Smooth muscle cell of the brain vasculature (primary cell): ENCODE data around the gene PPP1R13L.

Source experiments
- DNase-seq: peaks from one replicate; pipeline ENCODE4 v3.0.0-alpha.2; 2012; ENCODE audit warnings: low read depth, low spot score

The PPP1R13L gene

GRCh38 chr19:45407091-45407375 is 2.2 kb upstream of the PPP1R13L start:
- DNase-seq, result no peak

- DNase-seq, result peak; percentile 63
Measured at GRCh38 chr19:45406226-45407090, 1.6 kb upstream of the PPP1R13L start, which contains the start of gene POLR1G. TSS of gene POLR1G (plus strand) at chr19:45406644. CDS start at chr19:45406697, 53 bp downstream.

GRCh38 chr19:45405435-45406225 is 761 bp upstream of the PPP1R13L start:
- peak; percentile 73 for DNase-seq

- no peak for DNase-seq
Measured at GRCh38 chr19:45403781-45404556, 900 bp downstream of the PPP1R13L start.

- no peak for DNase-seq
Measured at GRCh38 chr19:45403272-45403671, 1.6 kb downstream of the PPP1R13L start.

GRCh38 chr19:45402298-45403061 is 2.4 kb downstream of the PPP1R13L start:
- DNase-seq, result no peak

- DNase-seq, result no peak
Measured at GRCh38 chr19:45401815-45402214, 3.1 kb downstream of the PPP1R13L start.

- DNase-seq, result no peak
Measured at GRCh38 chr19:45400192-45400591, 4.7 kb downstream of the PPP1R13L start.

GRCh38 chr19:45395821-45396617 is 8.8 kb downstream of the PPP1R13L start:
- no peak for DNase-seq

GRCh38 chr19:45391871-45392665 is 12.8 kb downstream of the PPP1R13L start:
- no peak for DNase-seq

GRCh38 chr19:45391346-45391745 is 13.5 kb downstream of the PPP1R13L start:
- DNase-seq, result no peak

GRCh38 chr19:45385392-45386221 is 19.3 kb downstream of the PPP1R13L start:
- no peak for DNase-seq

GRCh38 chr19:45382426-45382825 is 22.4 kb downstream of the PPP1R13L start:
- DNase-seq, result no peak

GRCh38 chr19:45380107-45380506 is 24.8 kb downstream of the PPP1R13L start:
- no peak for DNase-seq

- no peak for DNase-seq
Measured at GRCh38 chr19:45376045-45376724, 28.7 kb downstream of the PPP1R13L start.

GRCh38 chr19:45370410-45371204 is 34.3 kb downstream of the PPP1R13L start, which contains the start of gene ERCC2:
TSS of gene ERCC2 (minus strand) at chr19:45370573. CDS start at chr19:45370540, 33 bp downstream.
- DNase-seq, result peak; percentile 98

GRCh38 chr19:45368737-45369340 is 36.0 kb downstream of the PPP1R13L start:
- no peak for DNase-seq
